ENCODE measurements around the gene SART3. TPM values are rescaled to one million over a fixed set of nuclear protein-coding genes. Genes with fewer than 3 reads are reported as not detected.
"Not testable (repeated sequence)": the region's sequence is repeated elsewhere in the genome, so short reads cannot be mapped to it uniquely, and the experiment has no call there.

The SART3 gene
- total and polyA plus RNA-seq, 8 donors, result 35.1 to 81.7 (median 64.3) TPM

DNA sequence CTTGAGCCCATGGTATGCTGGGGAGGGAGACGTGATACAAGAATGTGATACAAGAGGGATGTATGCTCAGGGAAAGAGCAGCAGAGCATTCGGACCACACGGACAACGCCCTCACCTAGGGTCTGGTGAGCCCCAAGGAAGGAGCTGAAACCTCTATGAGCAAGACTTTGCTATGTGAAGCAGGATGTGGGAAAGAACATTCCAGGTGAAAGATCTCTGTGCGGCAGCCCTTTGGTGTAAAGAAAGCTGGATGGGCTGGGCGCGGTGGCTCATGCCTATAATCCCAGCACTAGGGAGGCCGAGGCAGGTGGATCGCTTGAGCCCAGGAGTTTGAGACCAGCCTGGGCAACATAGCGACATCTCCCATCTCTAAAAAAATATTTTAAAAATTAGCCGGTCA, 62.8 kb downstream of the SART3 start:
- Histone ChIP-seq H3K27me3 (peaks cover 0 to 38% of the 10 kb centered on the region in 2 donors), H3K4me3 (no peak overlapping the region), H3K4me1 (no peaks in the 10 kb centered on the region), H3K27ac (no peak overlapping the region), H3K9me3 (peaks cover 0 to 8% of the 10 kb centered on the region in 2 donors), H3K36me3 (no peaks in the 10 kb centered on the region)
- ATAC-seq, result no peak
- no peak for DNase-seq
- TF ChIP-seq, protein P1, sequence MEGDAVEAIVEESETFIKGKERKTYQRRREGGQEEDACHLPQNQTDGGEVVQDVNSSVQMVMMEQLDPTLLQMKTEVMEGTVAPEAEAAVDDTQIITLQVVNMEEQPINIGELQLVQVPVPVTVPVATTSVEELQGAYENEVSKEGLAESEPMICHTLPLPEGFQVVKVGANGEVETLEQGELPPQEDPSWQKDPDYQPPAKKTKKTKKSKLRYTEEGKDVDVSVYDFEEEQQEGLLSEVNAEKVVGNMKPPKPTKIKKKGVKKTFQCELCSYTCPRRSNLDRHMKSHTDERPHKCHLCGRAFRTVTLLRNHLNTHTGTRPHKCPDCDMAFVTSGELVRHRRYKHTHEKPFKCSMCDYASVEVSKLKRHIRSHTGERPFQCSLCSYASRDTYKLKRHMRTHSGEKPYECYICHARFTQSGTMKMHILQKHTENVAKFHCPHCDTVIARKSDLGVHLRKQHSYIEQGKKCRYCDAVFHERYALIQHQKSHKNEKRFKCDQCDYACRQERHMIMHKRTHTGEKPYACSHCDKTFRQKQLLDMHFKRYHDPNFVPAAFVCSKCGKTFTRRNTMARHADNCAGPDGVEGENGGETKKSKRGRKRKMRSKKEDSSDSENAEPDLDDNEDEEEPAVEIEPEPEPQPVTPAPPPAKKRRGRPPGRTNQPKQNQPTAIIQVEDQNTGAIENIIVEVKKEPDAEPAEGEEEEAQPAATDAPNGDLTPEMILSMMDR (IDR thresholded peaks at IDR 0.05), result no peak
- intact Hi-C loops (cut with DNase I), result no loop called here

DNA sequence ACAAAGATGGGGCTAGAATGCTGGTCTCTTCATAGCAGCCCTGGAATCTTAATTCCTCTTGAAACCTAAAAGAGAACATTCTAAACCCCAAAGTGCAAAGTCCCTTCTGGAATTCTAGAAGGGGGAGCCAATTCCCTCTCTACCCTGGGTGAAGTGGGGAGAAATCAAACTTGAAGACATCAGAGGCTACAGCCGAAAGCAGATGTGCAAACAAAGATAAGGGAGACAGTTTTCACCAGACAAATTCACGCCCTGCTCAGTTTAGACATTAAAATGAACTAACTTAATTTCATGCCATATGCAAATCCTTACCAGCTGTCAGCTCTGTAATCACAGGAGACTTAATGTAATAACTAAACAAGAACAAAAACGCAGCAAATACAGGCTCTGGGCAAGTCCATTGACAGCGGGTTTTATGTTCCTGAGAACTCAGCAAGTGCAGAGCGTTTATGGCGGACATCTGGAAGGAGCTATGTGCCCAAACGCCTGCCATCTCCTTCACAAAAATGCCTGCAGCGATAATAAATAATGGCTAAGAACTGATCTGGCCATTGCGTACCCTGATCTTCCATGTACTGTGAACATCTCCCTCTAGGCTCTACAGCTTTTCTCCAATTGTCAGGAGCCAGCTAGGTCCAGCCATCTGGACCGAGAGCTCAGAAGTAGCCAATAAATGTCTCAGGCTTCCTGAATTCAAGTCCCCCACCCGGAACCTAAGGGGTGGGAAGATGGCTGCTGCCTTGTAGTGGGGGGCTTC, 65.0 kb downstream of the SART3 start:
- TF ChIP-seq, protein P1 (IDR thresholded peaks at IDR 0.05), result no peak
- no peaks in the 10 kb centered on the region for H3K4me1 ChIP-seq
- no peaks in the 10 kb centered on the region for H3K36me3 ChIP-seq
- H3K4me3 ChIP-seq, result no peak overlapping the region
- DNase-seq (no peak), ATAC-seq (no peak)
- intact Hi-C loops (cut with DNase I), result no loop called here
- peaks cover 0 to 38% of the 10 kb centered on the region in 2 donors for H3K27me3 ChIP-seq
- H3K9me3 ChIP-seq, result no peaks in the 10 kb centered on the region
- H3K27ac ChIP-seq, result no peak overlapping the region

DNA sequence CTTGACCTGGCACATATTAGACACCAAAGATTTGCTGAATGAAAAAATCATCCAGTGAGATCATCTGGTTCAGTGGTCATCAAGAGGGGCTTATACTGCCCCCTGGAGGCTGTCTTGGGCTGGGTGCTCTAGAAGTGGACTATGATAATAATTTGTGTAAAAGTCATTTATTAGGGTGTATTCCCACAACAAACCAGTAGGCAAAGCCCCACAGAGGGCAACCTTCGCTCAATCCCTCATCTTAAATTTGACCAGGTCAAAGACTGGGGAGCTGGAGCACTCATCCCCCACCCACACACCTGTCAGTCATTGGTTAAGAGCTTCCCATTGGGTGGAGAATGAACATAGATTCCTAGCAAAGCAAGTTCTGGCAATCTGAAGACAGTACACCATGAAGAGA, 65.9 kb downstream of the SART3 start:
- intact Hi-C loops (cut with DNase I), result no loop called here
- Histone ChIP-seq H3K27me3 (peaks cover 0 to 33% of the 10 kb centered on the region in 2 donors), H3K4me1 (no peaks in the 10 kb centered on the region), H3K36me3 (no peaks in the 10 kb centered on the region), H3K4me3 (no peak overlapping the region), H3K27ac (no peak overlapping the region), H3K9me3 (no peaks in the 10 kb centered on the region)
- TF ChIP-seq, protein P1 (IDR thresholded peaks at IDR 0.05), result peak; percentile 31 to 43
- DNase-seq (peak in 1 of 4 donors; percentile 18), ATAC-seq (no peak)

DNA sequence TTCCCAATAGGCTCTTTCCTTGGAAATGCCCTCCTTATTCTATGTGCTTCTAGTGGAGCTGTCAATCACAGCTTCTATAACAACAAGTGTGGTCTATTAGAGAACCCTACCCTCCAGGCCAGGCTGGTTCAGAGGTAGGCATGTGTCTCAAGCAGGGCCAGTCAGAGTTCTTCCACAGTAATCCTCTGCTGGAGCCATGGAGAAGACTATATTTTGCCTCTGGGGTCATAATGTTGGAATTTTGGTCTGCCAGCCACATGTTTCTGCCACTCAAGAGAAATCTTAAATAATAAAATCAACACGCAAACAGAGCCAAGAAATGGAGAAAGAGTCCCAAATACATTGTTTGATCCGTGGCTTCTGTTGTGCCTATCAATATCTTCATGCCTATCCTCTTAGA, 69.7 kb downstream of the SART3 start:
- Histone ChIP-seq H3K27me3 (peaks cover 0 to 14% of the 10 kb centered on the region in 2 donors), H3K36me3 (no peaks in the 10 kb centered on the region), H3K27ac (no peak overlapping the region), H3K4me1 (no peaks in the 10 kb centered on the region), H3K9me3 (peaks cover 0 to 6% of the 10 kb centered on the region in 2 donors), H3K4me3 (no peak overlapping the region)
- ATAC-seq (no peak), DNase-seq (no peak)
- intact Hi-C loops (cut with DNase I), result no loop called here
- TF ChIP-seq, protein P1 (IDR thresholded peaks at IDR 0.05), result no peak

DNA sequence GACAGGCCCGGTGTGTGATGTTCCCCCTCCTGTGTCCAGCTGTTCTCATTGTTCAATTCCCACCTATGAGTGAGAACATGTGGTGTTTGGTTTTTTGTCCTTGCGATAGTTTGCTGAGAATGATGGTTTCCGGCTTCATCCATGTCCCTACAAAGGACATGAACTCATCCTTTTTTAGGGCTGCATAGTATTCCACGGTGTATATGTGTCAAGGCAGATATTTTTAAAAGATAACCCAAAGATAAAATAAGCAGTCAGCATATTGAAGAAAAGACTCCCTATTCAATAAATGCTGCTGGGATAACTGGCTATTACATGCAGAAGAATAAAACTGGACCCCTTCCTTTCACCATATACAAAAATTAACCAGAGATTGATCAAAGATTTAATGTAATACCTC, 73.9 kb downstream of the SART3 start:
- H3K9me3 ChIP-seq; H3K36me3 ChIP-seq; H3K4me3 ChIP-seq; intact Hi-C loops (cut with DNase I); DNase-seq; H3K4me1 ChIP-seq; H3K27ac ChIP-seq; ATAC-seq: not testable (repeated sequence)
- peaks cover 0 to 14% of the 10 kb centered on the region in 2 donors for H3K27me3 ChIP-seq

DNA sequence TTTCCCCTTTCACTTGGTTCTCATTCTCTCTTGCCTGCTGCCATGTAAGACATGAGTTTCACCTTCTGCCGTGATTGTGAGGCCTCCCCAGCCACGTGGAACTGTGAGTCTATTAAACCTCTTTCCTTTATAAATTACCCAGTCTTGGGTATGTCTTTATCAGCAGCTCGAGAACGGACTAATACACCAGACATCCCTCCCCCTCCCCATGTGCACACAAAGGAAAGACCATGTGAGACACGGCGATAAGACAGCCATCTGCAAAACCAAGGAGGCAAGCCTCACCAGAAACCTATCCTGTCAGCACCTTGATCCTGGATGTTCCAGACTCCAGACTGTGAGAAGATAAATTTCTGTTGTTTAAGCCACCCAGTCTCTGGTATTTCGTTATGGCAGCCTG, 75.6 kb downstream of the SART3 start:
- H3K36me3 ChIP-seq; H3K9me3 ChIP-seq; ATAC-seq; DNase-seq; intact Hi-C loops (cut with DNase I); H3K4me3 ChIP-seq; H3K4me1 ChIP-seq; H3K27ac ChIP-seq: not testable (repeated sequence)
- peaks cover 0 to 19% of the 10 kb centered on the region in 2 donors for H3K27me3 ChIP-seq
